GM12892 (cell line): Measurements from ENCODE around the gene KRT8.

ENCODE experiments used
- POLR2A ChIP-seq: IDR thresholded peaks from 2 replicates; pipeline ENCODE4 v1.6.1; 2011; ENCODE audit warnings: low read depth, low read length, control low read depth
- POLR2AphosphoS5 ChIP-seq: IDR thresholded peaks from 2 replicates; pipeline ENCODE4 v1.6.1; 2011; ENCODE audit warnings: low read depth, low read length, control low read depth
- TAF1 ChIP-seq: IDR thresholded peaks from 2 replicates; pipeline ENCODE4 v1.6.1; 2011; ENCODE audit warnings: low read depth, mild to moderate bottlenecking, control low read depth, low read length, borderline replicate concordance

DNA sequence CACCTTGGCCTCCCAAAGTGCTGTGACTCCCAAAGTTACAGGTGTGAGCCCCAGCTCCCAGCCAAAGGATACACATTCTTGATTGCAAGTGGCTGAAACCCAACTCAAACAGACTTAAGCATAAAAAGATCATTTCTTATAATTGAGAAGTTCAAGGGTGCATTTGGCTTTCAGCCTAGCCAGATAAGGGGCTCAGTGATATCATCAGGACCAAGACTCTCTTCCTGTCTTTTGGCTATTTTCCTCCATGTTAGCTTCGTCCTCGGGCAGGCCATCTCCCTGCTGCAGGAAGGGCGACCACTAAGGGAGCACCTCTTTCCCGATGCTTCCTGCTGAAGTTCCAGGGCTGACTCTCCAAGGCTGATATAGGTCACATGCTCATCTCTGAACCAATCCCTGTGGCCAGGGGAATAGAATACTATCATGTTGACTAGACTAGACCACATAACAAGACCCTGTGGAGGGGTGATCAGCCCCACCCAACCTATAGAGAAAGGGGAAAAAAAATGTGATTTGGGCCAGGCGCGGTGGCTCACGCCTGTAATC lies 9.8 kb upstream of the KRT8 start:
- no peak for TF ChIP-seq POLR2A
- no peak for TF ChIP-seq POLR2AphosphoS5
- no peak for TF ChIP-seq TAF1
